Ovary (tissue), 9 donors: Measurements from ENCODE around the gene P2RY12. TPM values are rescaled to one million over a fixed set of nuclear protein-coding genes. Genes with fewer than 3 reads are reported as not detected.

Experiments
- DNase-seq, 5 donors: peaks; one replicate each; pipeline ENCODE4 v3.0.0-alpha.2; 2019 to 2020
- H3K27ac ChIP-seq, 2 donors: fragments of 200-600 bp; one replicate each; pipeline versions ENCODE4 v1.5.1 to v1.8.0; 2019 to 2022
- H3K27me3 ChIP-seq: fragments of 200-600 bp; one replicate; pipeline ENCODE4 v1.8.0; 2022
- H3K36me3 ChIP-seq: fragments of 200-600 bp; sonication (generic); one replicate; pipeline ENCODE4 v1.5.1; 2019
- H3K4me1 ChIP-seq: one replicate; pipeline ENCODE4 v1.8.1; 2013; ENCODE audit warnings: mild to moderate bottlenecking, moderate library complexity; ENCODE audit not compliant: insufficient read depth
- H3K4me3 ChIP-seq: fragments of 200-600 bp; sonication (generic); one replicate; pipeline ENCODE4 v1.5.1; 2017
- H3K9me3 ChIP-seq, 2 donors: fragments of 200-600 bp in 1 of 2; sonication (generic) in 1 of 2; one replicate each; pipeline versions ENCODE4 v1.5.1 to v1.8.1; 2013 to 2019; ENCODE audit warnings: mild to moderate bottlenecking in 1 of 2, moderate library complexity in 1 of 2
- EP300 ChIP-seq: sonication (generic); formaldehyde crosslinking; IDR thresholded peaks from one replicate; pipeline ENCODE4 v1.6.1; 2017; ENCODE audit warnings: antibody characterized with exemption
- POLR2A ChIP-seq: fragments of 450-650 bp; IDR thresholded peaks from one replicate; pipeline ENCODE4 v1.6.1; 2017; ENCODE audit warnings: antibody characterized with exemption, mild to moderate bottlenecking, moderate library complexity
- WGBS, 3 donors: extraction: QIAGEN DNeasy Blood & Tissue Kit in 1 of 3; methylation state at CpG; one replicate each; pipeline versions ENCODE4 v1.1.5 to v1.1.7; 2013 to 2017; 5-methylcytosine and 5-hydroxymethylcytosine counted together
- intact Hi-C, 4 donors: fragments of 100-400 bp; cut with DNase I; formaldehyde crosslinking; loops; one replicate each; pipeline versions ENCODE4 v1.11.0 to v1.15.1; 2022 to 2023
- polyA plus RNA-seq, 2 donors: library from polyadenylated mRNA; stranded (reverse); fragments of 200-250 nt in 1 of 2; fragments of 350-450 nt in 1 of 2; fragmentation: Illumina TruSeq in 1 of 2; extraction: RNeasy Lipid Tissue Mini Kit (QIAGEN cat#74804) in 1 of 2; gene quantifications; one replicate each; pipeline ENCODE4 v1.2.3, GENCODE V29; 2013 to 2014
- total RNA-seq, 7 donors: library from RNA; depleted of rRNA in 2 of 7; stranded (reverse); fragments of >200 nt in 2 of 7; fragmentation: NEBNext Ultra II Directional in 3 of 7; extraction: Animal tissue kit (Norgen Biotek cat#: 25700) in 3 of 7; gene quantifications; one replicate each; pipeline versions ENCODE4 v1.1.0 to v1.2.4, GENCODE V29; 2016 to 2023
- TF ChIP-seq, protein P1 (sequence below), 3 donors: fragments of 450-650 bp in 2 of 3; fragments of 200-600 bp in 1 of 3; IDR thresholded peaks; one replicate each; pipeline versions ENCODE4 v1.5.1 to v1.8.0; 2016 to 2022; ENCODE audit warnings: antibody characterized with exemption in 3 of 3, mild to moderate bottlenecking in 1 of 3
- donor health status: DM: no; HTN: no; CAD: no; lungs with moderate emphysema.
- donor health status: DM: no; HTN: no; CAD: no.
- donor health status: Bipolar disorder and iron deficiency.
- donor health status: DM: yes; HTN: yes; CAD: no.
- donor health status: DM: no; HTN: no; CAD: no.
- donor health status: DM: yes; HTN: yes; CAD: no.

Gene P2RY12
- total and polyA plus RNA-seq, 9 donors = 0.19 to 1.7 (median 0.69) TPM

GRCh38 chr3:151305775-151306151, 78.8 kb downstream of the P2RY12 start:
- intact Hi-C loops = no loop called here
- no peaks in the 10 kb centered on the region for H3K36me3 ChIP-seq
- H3K9me3 ChIP-seq = no peaks in the 10 kb centered on the region
- H3K4me3 ChIP-seq = no peak overlapping the region
- H3K27ac ChIP-seq = no peak overlapping the region
- TF ChIP-seq EP300 = no peak
- TF ChIP-seq, protein P1, sequence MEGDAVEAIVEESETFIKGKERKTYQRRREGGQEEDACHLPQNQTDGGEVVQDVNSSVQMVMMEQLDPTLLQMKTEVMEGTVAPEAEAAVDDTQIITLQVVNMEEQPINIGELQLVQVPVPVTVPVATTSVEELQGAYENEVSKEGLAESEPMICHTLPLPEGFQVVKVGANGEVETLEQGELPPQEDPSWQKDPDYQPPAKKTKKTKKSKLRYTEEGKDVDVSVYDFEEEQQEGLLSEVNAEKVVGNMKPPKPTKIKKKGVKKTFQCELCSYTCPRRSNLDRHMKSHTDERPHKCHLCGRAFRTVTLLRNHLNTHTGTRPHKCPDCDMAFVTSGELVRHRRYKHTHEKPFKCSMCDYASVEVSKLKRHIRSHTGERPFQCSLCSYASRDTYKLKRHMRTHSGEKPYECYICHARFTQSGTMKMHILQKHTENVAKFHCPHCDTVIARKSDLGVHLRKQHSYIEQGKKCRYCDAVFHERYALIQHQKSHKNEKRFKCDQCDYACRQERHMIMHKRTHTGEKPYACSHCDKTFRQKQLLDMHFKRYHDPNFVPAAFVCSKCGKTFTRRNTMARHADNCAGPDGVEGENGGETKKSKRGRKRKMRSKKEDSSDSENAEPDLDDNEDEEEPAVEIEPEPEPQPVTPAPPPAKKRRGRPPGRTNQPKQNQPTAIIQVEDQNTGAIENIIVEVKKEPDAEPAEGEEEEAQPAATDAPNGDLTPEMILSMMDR (IDR thresholded peaks at IDR 0.05) = no peak
- H3K4me1 ChIP-seq = no peaks in the 10 kb centered on the region
- no peak for DNase-seq
- H3K27me3 ChIP-seq = no peaks in the 10 kb centered on the region
- 93 to 96% (median 94%) methylated on average over 4 of the region's 4 CpGs for WGBS, 3 donors

GRCh38 chr3:151305060-151305774, 79.3 kb downstream of the P2RY12 start:
- Histone ChIP-seq H3K27ac (no peak overlapping the region), H3K4me3 (no peak overlapping the region), H3K27me3 (no peaks in the 10 kb centered on the region), H3K36me3 (no peaks in the 10 kb centered on the region), H3K4me1 (no peaks in the 10 kb centered on the region), H3K9me3 (no peaks in the 10 kb centered on the region)
- DNase-seq = no peak
- 70 to 75% (median 71%) methylated on average over 7 of the region's 7 CpGs for WGBS, 3 donors
- intact Hi-C loops = no loop called here
- TF ChIP-seq EP300 (no peak), POLR2A (no peak)
- TF ChIP-seq, protein P1 (IDR thresholded peaks at IDR 0.05) = no peak

DNA sequence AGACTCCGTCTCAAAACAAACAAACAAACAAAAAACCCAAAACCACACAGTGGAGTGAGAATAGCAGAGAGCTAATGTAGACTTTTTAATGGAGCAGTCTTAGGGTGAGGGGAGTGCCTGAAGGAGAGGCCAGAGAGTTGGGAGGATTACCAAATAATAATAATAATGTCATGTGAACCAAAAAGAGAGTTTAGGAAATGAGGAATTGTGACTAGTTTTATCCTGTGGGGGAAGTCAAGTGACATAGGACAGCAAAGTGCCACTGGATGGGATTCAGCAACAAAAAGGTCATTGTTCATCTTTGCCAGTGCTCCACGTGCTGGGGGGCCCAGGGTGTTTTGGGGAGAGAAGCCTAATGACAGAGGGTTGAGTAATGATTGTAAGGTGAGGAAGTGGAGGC, 80.8 kb downstream of the P2RY12 start:
- no peak for DNase-seq

GRCh38 chr3:151301787-151302186, 82.8 kb downstream of the P2RY12 start:
- TF ChIP-seq EP300 (no peak), POLR2A (no peak)
- TF ChIP-seq, protein P1 (IDR thresholded peaks at IDR 0.05) = no peak
- no peak overlapping the region for H3K4me3 ChIP-seq
- no peaks in the 10 kb centered on the region for H3K27me3 ChIP-seq
- WGBS, 3 donors = 86 to 93% (median 92%) methylated on average over 3 of the region's 3 CpGs
- H3K9me3 ChIP-seq = no peaks in the 10 kb centered on the region
- H3K36me3 ChIP-seq = no peaks in the 10 kb centered on the region
- intact Hi-C loops = no loop called here
- no peak overlapping the region for H3K27ac ChIP-seq
- DNase-seq = no peak
- no peaks in the 10 kb centered on the region for H3K4me1 ChIP-seq

More for the DNA sequence above, 80.8 kb downstream of the P2RY12 start:
- TF ChIP-seq POLR2A (no peak), EP300 (no peak)
- TF ChIP-seq, protein P1 (IDR thresholded peaks at IDR 0.05) = no peak
- no peaks in the 10 kb centered on the region for H3K27me3 ChIP-seq
- intact Hi-C loops = no loop called here
- no peaks in the 10 kb centered on the region for H3K4me1 ChIP-seq
- no peak overlapping the region for H3K4me3 ChIP-seq
- no peaks in the 10 kb centered on the region for H3K9me3 ChIP-seq
- WGBS, 3 donors = 69 to 83% (median 75%) methylated on average over 2 of the region's 2 CpGs
- no peak overlapping the region for H3K27ac ChIP-seq
- no peaks in the 10 kb centered on the region for H3K36me3 ChIP-seq
